Measurements from ENCODE around the gene ZBTB45.

DNA sequence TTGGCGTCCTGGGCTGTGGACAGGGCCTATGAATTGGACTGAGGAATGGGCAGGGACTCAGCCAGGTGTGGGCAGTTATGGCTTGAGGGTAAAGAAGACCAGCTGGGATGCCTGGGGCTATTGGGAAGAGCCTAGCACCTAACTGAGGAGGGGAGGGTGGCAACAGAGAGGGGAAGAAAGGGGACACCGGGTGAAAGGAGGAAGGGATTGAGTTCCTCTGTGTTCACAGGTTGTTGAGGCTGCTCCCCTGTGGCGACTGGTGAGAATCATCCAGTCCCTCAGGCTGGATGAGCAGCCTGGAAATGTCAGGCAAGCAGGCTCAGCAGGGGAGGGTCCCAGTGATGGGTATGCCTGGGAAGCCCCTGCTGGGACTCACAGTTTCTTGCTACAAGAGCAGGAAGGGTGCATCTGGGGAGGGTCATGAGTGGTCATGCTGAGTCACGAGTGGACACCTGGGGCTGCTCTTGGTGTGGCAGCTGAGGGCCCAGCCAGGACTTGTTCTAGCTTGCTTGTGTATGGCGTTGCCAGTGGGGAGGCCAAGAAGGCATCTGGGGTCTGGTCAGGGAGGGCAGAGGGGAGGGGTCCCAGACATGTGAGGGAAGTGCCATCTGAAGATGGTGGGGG is 51.3 kb downstream of the ZBTB45 start:
- no peak for TF ChIP-seq FOXP2 (optimal IDR thresholded peaks at IDR 0.05; ENCODE audit: control extremely low read depth, extremely low read length, insufficient read depth)
- TF ChIP-seq EZH2 (IDR thresholded peaks at IDR 0.05): no peak
- TF ChIP-seq POLR2AphosphoS5 (IDR thresholded peaks at IDR 0.05; ENCODE audit: borderline replicate concordance, low read depth, low read length): no peak

Measured in SK-N-MC (cell line).